ACC112 (cell line): ENCODE results near the gene THG1L.
"Not testable (repeated sequence)": the region's sequence is repeated elsewhere in the genome, so short reads cannot be mapped to it uniquely, and the experiment has no call there.

Source experiments
- H2AFZ ChIP-seq: fragments of 200-600 bp; sonication (generic); one replicate; pipeline ENCODE4 v1.6.0; 2017; ENCODE audit warnings: antibody characterized with exemption, low read length; ENCODE audit not compliant: unreplicated experiment
- H3K27ac ChIP-seq: fragments of 200-600 bp; sonication (generic); 2 replicates; pipeline ENCODE4 v1.5.1; 2014; ENCODE audit warnings: low read depth, mild to moderate bottlenecking, antibody characterized with exemption, low read length, moderate library complexity
- H3K27me3 ChIP-seq: fragments of 200-600 bp; sonication (generic); 2 replicates; pipeline ENCODE4 v1.6.1; 2014; ENCODE audit warnings: mild to moderate bottlenecking, antibody characterized with exemption, low read length, moderate library complexity, mixed read lengths; ENCODE audit not compliant: insufficient read depth
- H3K36me3 ChIP-seq: fragments of 200-600 bp; sonication (generic); 2 replicates; pipeline ENCODE4 v1.6.1; 2016; ENCODE audit warnings: mild to moderate bottlenecking, antibody characterized with exemption, low read length, moderate library complexity, mixed read lengths; ENCODE audit not compliant: insufficient read depth
- H3K4me1 ChIP-seq: fragments of 200-600 bp; sonication (generic); one replicate; pipeline ENCODE4 v1.6.1; 2016; ENCODE audit warnings: low read length, mixed read lengths; ENCODE audit not compliant: insufficient read depth, unreplicated experiment, control insufficient read depth
- H3K4me3 ChIP-seq: fragments of 200-600 bp; sonication (generic); 2 replicates; pipeline ENCODE4 v1.5.1; 2014; ENCODE audit warnings: mild to moderate bottlenecking, low read depth, low read length
- H3K79me2 ChIP-seq: fragments of 200-600 bp; sonication (generic); one replicate; pipeline ENCODE4 v1.6.0; 2016; ENCODE audit warnings: low read length; ENCODE audit not compliant: control insufficient read depth, unreplicated experiment, insufficient read depth

The THG1L gene

DNA sequence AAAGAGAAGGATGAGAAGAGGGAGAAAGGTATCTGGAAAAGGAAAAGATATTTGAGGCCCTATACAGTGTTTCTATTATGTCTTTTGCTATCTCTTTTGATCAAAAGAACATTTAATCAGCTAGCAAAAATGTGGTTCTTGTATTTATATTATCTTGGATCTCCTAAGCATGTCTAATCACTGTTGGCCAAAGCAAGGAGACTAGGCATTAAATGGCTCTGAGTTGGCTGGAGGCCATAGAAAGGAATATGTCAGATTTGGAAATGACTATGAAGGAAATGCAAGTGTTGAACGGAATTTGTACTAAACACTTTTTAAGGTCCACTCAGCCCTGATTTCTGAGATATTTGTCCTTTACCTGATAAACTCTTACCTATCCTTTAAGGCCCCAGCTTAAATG, 22.4 kb upstream of the THG1L start:
- no peaks in the 10 kb centered on the region for H3K79me2 ChIP-seq
- H3K27ac ChIP-seq = no peak overlapping the region
- H3K4me1 ChIP-seq = peaks cover 11% of the 10 kb centered on the region
- H3K4me3 ChIP-seq = no peak overlapping the region
- H3K36me3 ChIP-seq = no peaks in the 10 kb centered on the region
- no peaks in the 10 kb centered on the region for H3K27me3 ChIP-seq
- H2AFZ ChIP-seq = no peak overlapping the region

DNA sequence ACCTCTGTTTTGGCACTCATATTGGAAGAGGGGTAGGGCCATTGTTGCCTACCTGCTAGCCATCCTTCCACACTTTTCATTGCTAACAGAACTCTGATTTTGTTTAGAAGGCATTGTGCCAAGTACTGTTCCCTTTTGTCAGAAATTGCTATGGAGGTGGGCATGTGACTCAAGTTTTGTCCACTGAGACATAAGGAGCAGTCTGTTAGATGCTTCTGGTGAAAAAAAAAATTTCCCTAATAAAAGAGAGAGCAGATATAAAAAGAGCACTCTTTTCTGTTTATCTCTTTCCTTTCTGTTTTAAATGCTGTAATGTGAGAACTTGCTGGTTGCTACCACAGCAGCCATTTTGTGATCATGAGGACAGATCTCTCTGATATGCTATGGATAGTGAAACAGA, 21.9 kb upstream of the THG1L start:
- Histone ChIP-seq H3K4me1 (peaks cover 11% of the 10 kb centered on the region), H2AFZ (no peak overlapping the region), H3K36me3 (no peaks in the 10 kb centered on the region), H3K79me2 (no peaks in the 10 kb centered on the region), H3K27me3 (no peaks in the 10 kb centered on the region), H3K27ac (no peak overlapping the region), H3K4me3 (no peak overlapping the region)

DNA sequence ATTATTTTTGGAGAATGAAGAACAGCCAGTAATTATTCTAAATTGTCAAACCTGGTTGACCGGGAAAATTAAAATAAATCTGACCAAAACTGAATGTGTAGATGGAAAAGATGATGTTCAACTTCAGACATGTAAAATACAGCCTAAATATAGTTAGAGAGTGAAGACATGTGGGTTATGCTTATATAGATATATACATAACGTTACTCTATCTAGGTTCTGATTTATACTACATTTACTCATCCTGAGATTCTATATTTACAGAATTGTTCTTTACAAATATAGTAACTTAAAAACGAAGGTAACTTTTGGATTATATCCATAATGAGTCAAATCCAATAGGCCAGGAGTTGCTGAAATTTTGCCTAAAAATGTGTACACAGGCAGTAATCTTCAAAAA, 20.8 kb upstream of the THG1L start:
- peak overlapping the region; percentile 76 for H3K27ac ChIP-seq
- H3K36me3 ChIP-seq = no peaks in the 10 kb centered on the region
- no peaks in the 10 kb centered on the region for H3K79me2 ChIP-seq
- no peaks in the 10 kb centered on the region for H3K27me3 ChIP-seq
- 0 out of 2 replicates have a peak overlapping the region, but pooled peaks have one; percentile 25 for H3K4me3 ChIP-seq
- no peak overlapping the region for H2AFZ ChIP-seq
- H3K4me1 ChIP-seq = peaks cover 11% of the 10 kb centered on the region

DNA sequence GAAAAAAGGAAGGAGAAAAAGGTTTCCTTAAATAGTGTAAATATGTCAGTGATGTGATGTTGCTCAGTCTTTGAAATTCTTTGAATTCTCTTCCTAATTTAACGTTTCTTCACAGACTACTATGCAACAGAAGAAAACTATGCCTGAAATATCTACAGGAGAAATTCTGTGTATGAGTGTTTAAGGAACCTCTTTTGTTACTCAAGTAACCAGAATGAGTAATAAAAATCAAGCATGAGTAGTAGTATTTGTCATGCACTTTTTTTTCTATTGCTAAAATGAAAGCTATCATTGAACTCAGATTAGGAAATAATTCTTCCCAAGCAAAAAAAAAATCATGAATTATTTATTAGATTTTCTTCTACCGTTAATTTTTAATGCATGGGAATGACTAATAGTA, 20.3 kb upstream of the THG1L start:
- no peaks in the 10 kb centered on the region for H3K27me3 ChIP-seq
- peak overlapping the region; percentile 76 for H3K27ac ChIP-seq
- peak overlapping the region; percentile 25 for H3K4me3 ChIP-seq
- H3K79me2 ChIP-seq = no peaks in the 10 kb centered on the region
- no peak overlapping the region for H2AFZ ChIP-seq
- H3K36me3 ChIP-seq = no peaks in the 10 kb centered on the region
- peaks cover 11% of the 10 kb centered on the region for H3K4me1 ChIP-seq

DNA sequence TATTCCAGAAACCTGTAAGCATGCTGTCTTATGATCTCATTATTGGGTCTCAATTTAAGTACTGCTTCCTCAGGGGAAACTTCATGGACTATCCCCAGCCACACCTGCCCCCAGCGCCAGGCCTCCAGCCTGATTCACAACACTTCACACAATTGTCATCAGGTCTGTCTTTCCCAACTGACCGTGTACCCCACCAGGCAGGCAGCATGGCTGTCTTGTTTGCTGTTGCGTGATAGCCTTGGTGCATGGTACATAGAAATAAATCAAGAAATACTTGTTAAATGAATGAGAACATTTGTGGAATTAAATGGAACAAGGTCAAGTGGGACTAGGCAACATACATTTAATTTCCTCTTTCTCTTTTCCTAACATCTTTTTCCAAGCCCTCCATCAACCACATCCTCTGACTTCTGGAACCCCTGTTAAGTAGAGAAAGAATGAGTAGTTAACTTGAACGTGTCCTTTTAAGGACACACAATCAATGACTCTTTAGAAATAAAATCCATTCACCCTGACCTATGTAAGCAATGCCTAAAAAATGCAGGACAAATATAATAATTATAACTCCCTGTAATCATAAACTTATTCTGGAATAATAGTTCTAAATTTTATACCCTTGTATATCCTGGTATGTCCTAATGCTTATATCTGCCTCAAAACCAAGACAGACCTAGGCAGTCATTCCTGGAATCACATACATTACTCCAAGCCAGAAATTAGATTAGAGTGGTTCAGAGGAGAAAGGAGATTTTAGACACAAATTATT, 17.2 kb upstream of the THG1L start:
- Histone ChIP-seq H3K36me3 (no peaks in the 10 kb centered on the region), H3K27me3 (no peaks in the 10 kb centered on the region), H3K27ac (no peak overlapping the region), H3K4me3 (no peak overlapping the region), H2AFZ (no peak overlapping the region), H3K4me1 (peaks cover 19% of the 10 kb centered on the region), H3K79me2 (no peaks in the 10 kb centered on the region)

DNA sequence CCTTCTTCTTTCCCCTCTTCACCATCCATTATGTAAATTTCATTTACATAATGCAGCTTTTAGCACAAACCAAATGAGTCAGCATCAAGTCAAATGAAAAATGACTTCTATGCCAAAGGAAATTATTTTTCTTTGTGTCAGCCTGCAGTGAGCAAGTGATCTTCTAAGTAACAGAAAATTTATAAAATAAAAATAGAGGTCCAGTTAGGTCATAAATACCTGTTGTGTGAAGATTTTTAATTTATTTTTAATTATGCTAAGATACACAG, 16.7 kb upstream of the THG1L start:
- no peak overlapping the region for H2AFZ ChIP-seq

DNA sequence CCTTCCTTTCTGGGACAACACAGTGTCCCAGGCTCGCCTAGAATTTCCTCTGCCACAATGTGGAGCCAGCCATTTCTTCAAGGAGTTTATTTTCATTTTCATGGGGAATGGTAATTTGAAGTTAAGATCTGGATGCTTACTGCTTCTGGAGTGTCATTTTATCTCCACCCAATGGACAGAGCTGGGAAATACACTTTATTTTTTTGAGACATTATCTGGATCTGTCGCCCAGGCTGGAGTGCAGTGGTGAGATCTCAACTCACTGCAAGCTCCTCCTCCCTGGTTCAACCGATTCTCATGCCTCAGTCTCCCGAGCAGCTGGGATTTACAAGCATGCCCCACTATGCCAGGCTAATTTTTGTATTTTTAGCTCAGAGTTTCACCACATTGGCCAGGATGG, 12.7 kb upstream of the THG1L start:
- no peak overlapping the region for H2AFZ ChIP-seq
- H3K4me1 ChIP-seq = peaks cover 7% of the 10 kb centered on the region
- no peak overlapping the region for H3K4me3 ChIP-seq
- H3K27me3 ChIP-seq = no peaks in the 10 kb centered on the region
- no peak overlapping the region for H3K27ac ChIP-seq
- H3K36me3 ChIP-seq = no peaks in the 10 kb centered on the region
- H3K79me2 ChIP-seq = no peaks in the 10 kb centered on the region

More for the DNA sequence above, 16.7 kb upstream of the THG1L start:
- H3K36me3 ChIP-seq = no peaks in the 10 kb centered on the region
- H3K27ac ChIP-seq = no peak overlapping the region
- no peak overlapping the region for H3K4me3 ChIP-seq
- H3K4me1 ChIP-seq = peaks cover 19% of the 10 kb centered on the region
- H3K79me2 ChIP-seq = no peaks in the 10 kb centered on the region
- no peaks in the 10 kb centered on the region for H3K27me3 ChIP-seq

DNA sequence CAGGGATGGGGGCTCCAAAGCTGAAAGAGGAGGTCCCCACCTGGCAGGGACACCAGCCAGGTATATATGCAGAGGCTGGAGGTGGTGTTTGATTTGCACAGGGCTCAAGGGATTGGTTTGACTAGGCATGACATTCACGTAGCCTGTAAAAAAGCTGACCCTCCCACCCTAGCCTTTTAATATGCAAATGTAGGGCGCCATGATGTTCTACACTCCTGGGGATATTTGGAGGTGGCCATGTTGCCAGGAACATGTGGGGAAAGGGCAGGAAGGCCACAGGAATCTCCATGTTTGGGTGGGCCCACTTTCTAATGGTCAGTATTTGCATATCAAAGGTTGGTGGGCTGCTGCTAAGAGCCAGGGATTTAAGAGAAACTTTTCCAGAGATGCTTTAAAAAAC, 12.0 kb upstream of the THG1L start:
- Histone ChIP-seq H3K36me3 (no peaks in the 10 kb centered on the region), H3K79me2 (no peaks in the 10 kb centered on the region), H3K4me3 (no peak overlapping the region), H3K27ac (no peak overlapping the region), H3K4me1 (peaks cover 7% of the 10 kb centered on the region), H3K27me3 (no peaks in the 10 kb centered on the region), H2AFZ (no peak overlapping the region)

DNA sequence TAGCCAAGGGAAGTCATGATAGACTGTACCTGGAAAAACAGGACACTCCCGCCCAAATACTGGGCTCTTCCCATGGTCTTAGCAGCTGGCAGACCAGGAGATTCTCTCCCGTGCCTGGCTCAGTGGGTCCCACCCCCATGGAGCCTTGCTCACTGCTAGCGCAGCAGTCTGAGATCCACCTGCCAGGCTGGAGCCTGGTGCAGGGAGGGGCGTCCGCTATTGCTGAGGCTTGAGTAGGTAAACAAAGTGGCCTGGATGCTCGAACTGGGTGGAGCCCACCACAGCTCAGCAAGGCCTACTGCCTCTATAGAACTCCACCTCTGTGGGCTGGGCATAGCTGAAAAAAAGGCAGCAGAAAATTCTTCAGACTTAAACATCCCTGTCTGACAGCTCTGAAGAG, 10.1 kb upstream of the THG1L start:
- Histone ChIP-seq H3K79me2 (no peaks in the 10 kb centered on the region), H3K27ac (no peak overlapping the region), H2AFZ (no peak overlapping the region), H3K4me1 (peaks cover 7% of the 10 kb centered on the region), H3K27me3 (no peaks in the 10 kb centered on the region), H3K4me3 (no peak overlapping the region), H3K36me3 (no peaks in the 10 kb centered on the region)

DNA sequence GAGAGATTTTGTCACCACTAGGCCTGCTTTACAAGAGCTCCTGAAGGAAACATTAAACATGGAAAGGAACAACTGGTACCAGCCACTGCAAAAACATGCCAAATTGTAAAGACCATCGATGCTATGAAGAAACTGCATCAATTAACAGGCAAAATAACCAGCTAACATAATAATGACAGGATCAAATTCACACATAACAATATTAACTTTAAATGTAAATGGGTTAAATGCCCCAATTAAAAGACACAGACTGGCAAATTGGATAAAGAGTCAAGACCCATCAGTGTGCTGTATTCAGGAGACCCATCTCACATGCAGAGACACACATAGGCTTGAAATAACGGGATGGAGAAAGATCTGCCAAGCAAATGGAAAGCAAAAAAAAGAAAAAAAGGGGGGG, 8.3 kb upstream of the THG1L start:
- not testable (repeated sequence) for H3K36me3 ChIP-seq, H3K27me3 ChIP-seq, H2AFZ ChIP-seq, H3K27ac ChIP-seq, H3K4me1 ChIP-seq, H3K4me3 ChIP-seq, H3K79me2 ChIP-seq

DNA sequence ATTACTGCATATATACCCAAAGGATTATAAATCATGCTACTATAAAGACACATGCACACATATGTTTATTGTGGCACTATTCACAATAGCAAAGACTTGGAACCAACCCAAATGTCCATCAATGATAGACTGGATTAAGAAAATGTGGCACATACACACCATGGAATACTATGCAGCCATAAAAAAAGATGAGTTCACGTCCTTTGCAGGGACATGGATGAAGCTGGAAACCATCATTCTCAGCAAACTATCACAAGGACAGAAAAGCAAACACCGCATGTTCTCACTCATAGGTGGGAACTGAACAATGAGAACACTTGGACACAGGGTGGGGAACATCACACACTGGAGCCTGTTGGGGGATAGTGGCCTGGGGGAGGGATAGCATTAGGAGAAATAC, 4.6 kb upstream of the THG1L start:
- not testable (repeated sequence) for H3K79me2 ChIP-seq, H3K4me1 ChIP-seq, H3K27me3 ChIP-seq

More for the DNA sequence above, 4.6 kb upstream of the THG1L start:
- not testable (repeated sequence) for H3K36me3 ChIP-seq, H2AFZ ChIP-seq, H3K4me3 ChIP-seq, H3K27ac ChIP-seq
